ENCODE data around the gene LCMT1. TPM values are rescaled to one million over a fixed set of nuclear protein-coding genes. Genes with fewer than 3 reads are reported as not detected.

LCMT1 gene
- total and polyA plus RNA-seq, 9 of the 15 experiments (the other 6 are each of a cell fraction or from before 2014, with no cell fraction given), result 20.0 to 42.8 (median 32.3) TPM

GRCh38 chr16:25184771-25185170, 73.2 kb downstream of the LCMT1 start:
- CTCF ChIA-PET (ENCODE audit: low intra/inter-chr PET ratio), result no interaction called here
- Histone ChIP-seq H3K4me2 (ENCODE audit: insufficient read depth, low read length) (no peak overlapping the region), H3K4me1 (replicated peaks in 1 of 2; ENCODE audit: control insufficient read depth in 2 of 2, insufficient read depth in 2 of 2, low read length in 2 of 2) (no peaks in the 10 kb centered on the region), H3K79me2 (ENCODE audit: control insufficient read depth, insufficient read depth, low read length) (no peaks in the 10 kb centered on the region), H3K9me1 (ENCODE audit: control insufficient read depth, insufficient read depth, low read length) (no peaks in the 10 kb centered on the region), H4K20me1 (replicated peaks; ENCODE audit: control insufficient read depth, insufficient read depth, low read length) (no peaks in the 10 kb centered on the region), H3K9me3 (replicated peaks; ENCODE audit: control insufficient read depth, insufficient read depth, low read depth, low read length) (no peaks in the 10 kb centered on the region), H3K27me3 (ENCODE audit: control insufficient read depth in 2 of 2, insufficient read depth in 2 of 2, low read length in 2 of 2) (no peaks in the 10 kb centered on the region; a peak in 1 of 5 replicates), H2AFZ (ENCODE audit: low read depth, low read length) (no peak overlapping the region), H3K9ac (ENCODE audit: insufficient read depth in 1 of 2, low read depth in 2 of 2, low read length in 2 of 2) (no peak overlapping the region), H3K27ac (ENCODE audit: extremely low read depth, low read depth, low read length) (no peak overlapping the region), H3K4me3 (no peak overlapping the region), H3K36me3 (ENCODE audit: control insufficient read depth, insufficient read depth, low read length) (no peaks in the 10 kb centered on the region)
- no TSS peak for BruUV-seq (replicated peaks)
- DNase-seq (ENCODE audit: extremely low read depth in 1 of 4, low spot score in 3 of 4), result no peak
- no peak for FAIRE-seq
- in situ Hi-C loops (cut with MboI), result no loop called here
- POLR2A ChIA-PET, result interaction anchor here (1.4 kb wide), 1 partner anchor 9 kb away, joined by 5 read pairs; no protein-coding TSS in a partner anchor
- intact Hi-C loops (cut with micrococcal nuclease), result no loop called here
- ATAC-seq, result no peak
- 19% methylated on average over 3 of the region's 3 CpGs for WGBS (ENCODE audit: insufficient coverage, low coverage, missing lambda C conversion rate)
- TF ChIP-seq ZNF740 (CRISPR knock-in tag; IDR thresholded peaks at IDR 0.05) (no peak), ZNF740 (tag; IDR thresholded peaks at IDR 0.05) (no peak), ZBTB8A (IDR thresholded peaks at IDR 0.05; ENCODE audit: partially characterized antibody) (no peak)

- DNase-seq (ENCODE audit: extremely low read depth in 1 of 4, low spot score in 3 of 4) (no peak), FAIRE-seq (no peak), ATAC-seq (no peak)
- H3K27me3 ChIP-seq (ENCODE audit: control insufficient read depth in 2 of 2, insufficient read depth in 2 of 2, low read length in 2 of 2), result peaks cover 0 to 2% of the 10 kb centered on the region in 2 experiments; a peak in 1 of 5 replicates
- no TSS peak for BruUV-seq (replicated peaks)
- H3K4me3 ChIP-seq, result no peak overlapping the region
- CTCF ChIA-PET (ENCODE audit: low intra/inter-chr PET ratio), result no interaction called here
- no peaks in the 10 kb centered on the region for H3K36me3 ChIP-seq (ENCODE audit: control insufficient read depth, insufficient read depth, low read length)
- intact Hi-C loops (cut with micrococcal nuclease) (no loop called here), in situ Hi-C loops (cut with MboI) (no loop called here)
- H3K4me1 ChIP-seq (replicated peaks in 1 of 2; ENCODE audit: control insufficient read depth in 2 of 2, insufficient read depth in 2 of 2, low read length in 2 of 2), result no peaks in the 10 kb centered on the region
- no peaks in the 10 kb centered on the region for H3K9me1 ChIP-seq (ENCODE audit: control insufficient read depth, insufficient read depth, low read length)
- no peaks in the 10 kb centered on the region for H3K79me2 ChIP-seq (ENCODE audit: control insufficient read depth, insufficient read depth, low read length)
- H3K27ac ChIP-seq (ENCODE audit: extremely low read depth, low read depth, low read length), result no peak overlapping the region
- 49% methylated on average over 3 of the region's 3 CpGs for WGBS (ENCODE audit: insufficient coverage, low coverage, missing lambda C conversion rate)
- no peak overlapping the region for H3K4me2 ChIP-seq (ENCODE audit: insufficient read depth, low read length)
- no peak overlapping the region for H3K9ac ChIP-seq (ENCODE audit: insufficient read depth in 1 of 2, low read depth in 2 of 2, low read length in 2 of 2)
- H4K20me1 ChIP-seq (replicated peaks; ENCODE audit: control insufficient read depth, insufficient read depth, low read length), result no peaks in the 10 kb centered on the region
- no peak overlapping the region for H2AFZ ChIP-seq (ENCODE audit: low read depth, low read length)
- POLR2A ChIA-PET, result no interaction called here
- no peaks in the 10 kb centered on the region for H3K9me3 ChIP-seq (replicated peaks; ENCODE audit: control insufficient read depth, insufficient read depth, low read depth, low read length)
- TF ChIP-seq ZNF699 (CRISPR knock-in tag; IDR thresholded peaks at IDR 0.05; ENCODE audit: insufficient replicate concordance) (no peak), CREM (IDR thresholded peaks at IDR 0.05; ENCODE audit: low read depth) (no peak), NFYB (IDR thresholded peaks at IDR 0.05; ENCODE audit: extremely low read depth, insufficient read length) (no peak), FOS (IDR thresholded peaks at IDR 0.05; ENCODE audit: extremely low read depth, insufficient read length) (no peak), DMBX1 (CRISPR knock-in tag; IDR thresholded peaks at IDR 0.05; ENCODE audit: borderline replicate concordance) (no peak), ZNF444 (CRISPR knock-in tag; IDR thresholded peaks at IDR 0.05) (no peak), HINFP (tag; conservative IDR thresholded peaks at IDR 0.05; ENCODE audit: low read depth) (no peak), EZH2 (IDR thresholded peaks at IDR 0.05; ENCODE audit: borderline replicate concordance, low read depth, low read length) (no peak), UBTF (IDR thresholded peaks at IDR 0.05; ENCODE audit: borderline replicate concordance in 1 of 2, low read depth in 2 of 2, low read length in 2 of 2) (no peak)
Observed at GRCh38 chr16:25187491-25187795, 75.9 kb downstream of the LCMT1 start.

Measured in K562 (cell line).